HG03196 (cell line): ENCODE data around the gene TM9SF3.
A peak's percentile ranks its signal among the peaks of the same experiment; 100 is the strongest.
"Not testable (repeated sequence)": the region's sequence is repeated elsewhere in the genome, so short reads cannot be mapped to it uniquely, and the experiment has no call there.

Experiments
- ATAC-seq: cut with Tn5 transposase; IDR thresholded peaks from one replicate; pipeline ENCODE4 v1.9.1; 2021; ENCODE audit not compliant: unreplicated experiment

The TM9SF3 gene

GRCh38 chr10:96606216-96606615 lies 19.4 kb upstream of the TM9SF3 start:
- ATAC-seq = no peak

DNA sequence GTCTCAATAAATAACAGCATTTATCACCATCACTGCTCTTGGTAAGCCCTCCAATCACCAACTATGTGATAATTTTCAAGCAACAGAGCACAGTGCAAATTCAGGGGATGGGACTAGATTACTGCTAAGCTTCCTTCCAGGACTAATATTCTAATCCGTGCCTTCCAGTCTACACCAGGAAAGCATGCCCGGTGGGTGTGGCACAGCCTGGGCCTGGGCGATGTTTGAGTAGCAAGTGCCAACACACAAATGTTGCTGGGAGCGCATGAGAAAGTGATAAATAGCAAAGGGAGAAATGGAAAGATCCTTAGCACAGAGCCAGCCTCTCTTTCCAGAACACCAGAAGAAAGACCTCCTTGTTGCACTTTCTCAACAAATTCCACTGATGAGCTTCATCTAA lies 13.5 kb upstream of the TM9SF3 start:
- ATAC-seq = no peak

DNA sequence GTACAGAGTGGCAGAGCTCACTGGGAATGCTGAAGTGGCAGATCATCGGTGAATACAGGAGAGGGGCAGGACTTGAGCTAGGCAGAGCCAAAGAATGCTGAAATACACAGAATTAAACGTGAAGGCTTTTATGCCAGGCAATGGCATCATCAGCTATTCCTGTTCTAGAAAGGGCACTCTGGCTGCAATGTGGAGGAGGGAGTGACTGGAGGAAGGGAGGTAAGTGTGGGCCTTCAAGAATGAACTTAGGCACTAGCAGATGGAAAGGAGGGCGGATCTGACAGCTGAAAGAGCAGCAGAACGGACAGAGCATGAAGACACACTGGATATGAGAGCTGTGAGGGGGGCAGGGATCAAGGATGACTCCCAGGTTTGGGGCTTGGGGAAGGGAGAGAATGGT lies 12.0 kb upstream of the TM9SF3 start:
- ATAC-seq = no peak

- ATAC-seq = no peak
These were observed 9.9 kb upstream of the TM9SF3 start for GRCh38 chr10:96596422-96597407.

- no peak for ATAC-seq
These were observed 8.9 kb upstream of the TM9SF3 start for GRCh38 chr10:96595741-96596140.

DNA sequence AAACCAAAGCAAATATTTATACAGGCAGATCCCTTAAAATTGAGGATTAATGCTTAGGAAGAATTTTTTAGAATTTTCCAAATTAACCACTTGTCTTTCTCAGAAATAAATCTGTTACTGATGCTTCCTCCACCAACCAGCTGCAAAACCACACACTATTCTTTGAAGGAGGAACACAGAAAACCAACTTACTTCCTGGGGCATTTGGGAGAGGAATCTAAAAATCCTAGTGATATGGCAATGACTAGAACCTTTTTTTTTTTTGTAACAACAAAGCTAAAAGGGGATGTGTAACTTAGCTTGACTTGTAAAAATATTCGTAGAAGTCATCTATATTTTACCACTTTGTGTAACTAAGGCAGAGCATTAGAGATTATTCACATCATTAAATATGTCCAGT lies 5.1 kb upstream of the TM9SF3 start:
- no peak for ATAC-seq

- no peak for ATAC-seq
These were observed 2.0 kb upstream of the TM9SF3 start for GRCh38 chr10:96588616-96589419.

DNA sequence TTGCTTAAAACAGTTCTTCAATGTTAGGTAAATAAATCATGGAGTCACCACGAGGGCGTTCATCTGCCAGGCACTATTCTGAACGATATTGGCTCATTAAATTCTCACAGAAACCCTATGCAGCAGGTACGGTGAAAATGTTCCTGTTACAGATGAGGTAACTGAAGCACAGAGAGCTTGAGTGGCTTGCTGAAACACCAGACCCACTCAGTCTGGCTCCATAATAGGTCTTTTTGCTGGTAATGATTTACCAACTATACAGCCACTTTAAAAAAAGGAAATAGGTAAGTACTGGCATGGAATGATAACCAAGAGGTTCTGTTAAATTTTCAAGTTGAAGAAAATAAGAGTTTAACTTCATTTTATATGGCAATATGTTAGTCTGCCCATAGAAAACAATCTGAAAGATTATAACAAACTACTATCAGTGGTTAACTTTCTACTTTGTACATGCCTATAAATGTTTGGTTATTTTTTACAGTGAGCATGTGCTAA lies 1.3 kb upstream of the TM9SF3 start:
- ATAC-seq = no peak

GRCh38 chr10:96587264-96588059 lies 650 bp upstream of the TM9SF3 start:
- no peak for ATAC-seq

DNA sequence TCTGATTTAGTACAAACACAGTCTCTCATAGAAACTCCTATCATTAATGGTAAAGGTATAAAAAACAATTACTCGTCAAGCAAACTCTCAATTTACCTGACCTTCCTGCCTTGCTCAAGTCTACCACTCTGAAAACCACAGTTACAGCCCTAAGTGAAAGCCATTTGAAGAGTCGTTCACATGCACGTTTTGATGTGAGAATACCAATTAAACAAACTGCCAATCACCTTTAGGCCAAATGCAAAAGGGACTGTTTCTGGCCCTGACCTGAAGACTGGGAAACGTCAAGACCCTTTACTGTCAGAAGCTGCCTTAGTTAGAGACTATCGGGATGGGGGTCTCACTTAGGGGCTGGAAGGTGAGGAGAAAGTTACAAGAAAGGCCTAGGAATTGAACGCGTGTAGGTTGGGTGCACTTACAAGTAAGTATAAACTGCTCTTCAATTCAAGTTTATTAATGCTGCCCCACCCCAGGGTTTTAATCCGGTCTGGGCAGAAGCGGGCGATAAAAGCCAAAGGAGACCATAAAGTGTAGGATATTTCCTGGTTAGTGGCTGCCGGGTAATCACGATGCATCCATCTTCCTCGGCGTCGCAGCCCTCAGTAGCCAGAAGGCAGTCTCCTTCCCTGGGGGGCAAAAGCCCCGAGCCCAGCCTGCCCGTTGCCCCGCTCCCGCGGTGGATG lies 935 bp downstream of the TM9SF3 start:
- peak; percentile 20 for ATAC-seq

DNA sequence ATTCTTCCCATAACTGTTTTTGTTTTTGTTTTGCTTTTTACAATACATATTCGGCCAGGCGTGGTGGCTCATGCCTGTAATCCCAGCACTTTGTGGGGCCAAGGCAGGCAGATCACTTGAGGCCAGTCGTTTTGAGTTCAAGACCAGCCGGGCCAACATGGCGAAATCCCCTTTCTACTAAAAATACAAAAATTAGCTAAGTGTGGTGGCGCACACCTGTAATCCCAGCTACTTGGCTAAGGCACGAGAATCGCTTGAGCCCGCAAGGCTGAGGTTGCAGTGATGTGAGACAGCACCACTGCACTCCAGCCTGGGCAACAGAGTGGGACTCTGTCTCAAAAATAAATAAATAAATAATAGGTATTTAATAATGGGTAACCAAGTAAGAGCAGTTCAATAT lies 2.3 kb downstream of the TM9SF3 start:
- ATAC-seq = no peak

- ATAC-seq = no peak
These were observed 2.8 kb downstream of the TM9SF3 start for GRCh38 chr10:96584035-96584434.

DNA sequence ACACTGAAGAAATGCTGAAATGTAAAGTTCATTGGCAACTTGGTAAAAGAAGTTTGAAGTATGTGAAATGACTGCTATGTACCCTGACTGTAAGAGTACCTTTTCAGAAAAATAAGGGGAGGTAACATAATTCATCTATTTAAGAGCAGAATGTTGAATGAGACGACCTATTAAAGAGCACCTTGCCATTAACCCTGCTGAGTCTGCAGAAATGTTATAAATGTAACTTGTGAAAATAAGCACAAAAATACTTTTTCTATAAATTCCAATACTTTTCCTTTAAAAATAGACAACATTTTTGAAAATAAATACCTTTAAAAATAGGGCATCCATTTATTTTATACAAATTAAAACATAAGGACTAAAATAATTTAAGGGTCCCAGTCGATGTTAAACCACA lies 7.7 kb downstream of the TM9SF3 start:
- no peak for ATAC-seq

GRCh38 chr10:96578633-96579032 lies 8.2 kb downstream of the TM9SF3 start:
- no peak for ATAC-seq

GRCh38 chr10:96578022-96578421 lies 8.8 kb downstream of the TM9SF3 start:
- ATAC-seq = no peak

GRCh38 chr10:96577069-96577468 lies 9.7 kb downstream of the TM9SF3 start:
- ATAC-seq = no peak

GRCh38 chr10:96576277-96576980 lies 10.4 kb downstream of the TM9SF3 start:
- no peak for ATAC-seq

GRCh38 chr10:96574564-96574963 lies 12.2 kb downstream of the TM9SF3 start:
- ATAC-seq = not testable (repeated sequence)

- no peak for ATAC-seq
These were observed 13.8 kb downstream of the TM9SF3 start for GRCh38 chr10:96573036-96573435.
